ENCODE data around the gene HOXC9.
"Not testable (repeated sequence)": the region's sequence is repeated elsewhere in the genome, so short reads cannot be mapped to it uniquely, and the experiment has no call there.

HOXC9 gene

GRCh38 chr12:54040148-54040494 is 40.2 kb downstream of the HOXC9 start:
- no peak for DNase-seq (ENCODE audit: low read depth)

DNA sequence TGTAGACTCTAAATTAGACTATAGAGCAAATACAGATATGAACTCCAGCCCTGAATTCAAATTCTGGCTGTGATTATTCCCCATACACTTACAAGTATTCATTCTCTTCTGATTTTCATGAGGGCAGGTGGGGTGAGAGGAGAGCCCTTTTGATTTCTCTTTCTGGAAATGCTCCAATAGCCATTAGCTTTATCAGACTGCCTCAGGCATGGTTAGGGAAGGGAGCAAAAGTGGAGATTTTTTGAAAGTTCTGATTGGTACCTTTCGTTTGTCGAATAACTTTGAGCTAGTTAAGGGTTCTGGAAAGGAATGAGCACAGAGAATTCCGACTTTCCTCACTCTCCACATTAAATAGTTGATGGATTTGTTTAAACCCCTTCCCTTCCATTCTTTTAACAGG is 40.7 kb downstream of the HOXC9 start:
- no peak for DNase-seq (ENCODE audit: low read depth)

- no peak for DNase-seq (ENCODE audit: low read depth)
Measured at GRCh38 chr12:54041097-54041690, 41.2 kb downstream of the HOXC9 start.

DNA sequence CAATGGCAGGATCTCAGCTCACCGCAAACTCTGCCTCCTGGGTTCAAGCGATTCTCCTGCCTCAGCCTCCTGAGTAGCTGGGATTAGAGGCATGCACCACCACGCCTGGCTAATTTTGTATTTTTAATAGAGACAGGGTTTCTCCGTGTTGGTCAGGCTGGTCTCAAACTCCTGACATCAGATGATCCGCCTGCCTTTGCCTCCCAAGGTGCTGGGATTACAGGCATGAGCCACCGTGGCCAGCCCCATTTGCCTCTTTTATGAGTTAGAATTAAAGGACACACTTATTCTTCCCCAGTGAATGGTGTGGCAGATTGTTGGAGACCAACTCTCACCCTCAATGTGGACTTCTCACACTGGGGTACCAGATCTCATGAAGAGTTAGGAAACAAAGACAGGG is 42.1 kb downstream of the HOXC9 start:
- not testable (repeated sequence) for DNase-seq (ENCODE audit: low read depth)

GRCh38 chr12:54042970-54043853 is 43.3 kb downstream of the HOXC9 start:
- no peak for DNase-seq (ENCODE audit: low read depth)

- DNase-seq (ENCODE audit: low read depth), result no peak
Measured at GRCh38 chr12:54044425-54045103, 44.6 kb downstream of the HOXC9 start.

DNA sequence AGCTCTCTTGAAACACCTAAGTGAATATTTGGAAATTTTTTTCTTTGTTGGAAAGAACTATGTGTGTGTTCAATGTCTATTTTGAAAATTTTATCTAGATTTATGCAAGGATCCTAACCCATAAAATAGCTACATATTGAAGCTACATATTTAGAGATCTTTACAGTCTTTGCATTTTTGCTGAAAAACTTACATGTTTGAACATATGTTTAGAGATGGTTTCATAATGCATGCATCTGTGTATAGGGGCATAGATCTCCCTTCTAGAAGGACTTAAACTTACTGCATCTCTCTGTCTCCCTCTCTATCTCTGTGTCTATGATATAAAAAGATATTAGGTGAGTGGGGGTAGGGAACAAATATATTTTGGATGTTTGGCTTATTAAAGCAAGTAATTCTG is 45.4 kb downstream of the HOXC9 start:
- DNase-seq (ENCODE audit: low read depth), result no peak

GRCh38 chr12:54045868-54046521 is 46.0 kb downstream of the HOXC9 start:
- DNase-seq (ENCODE audit: low read depth), result no peak

- no peak for DNase-seq (ENCODE audit: low read depth)
Measured at GRCh38 chr12:54046809-54047159, 46.8 kb downstream of the HOXC9 start.

- DNase-seq (ENCODE audit: low read depth), result no peak
Measured at GRCh38 chr12:54047160-54047963, 47.4 kb downstream of the HOXC9 start.

GRCh38 chr12:54047964-54048303 is 48.0 kb downstream of the HOXC9 start:
- DNase-seq (ENCODE audit: low read depth), result no peak

DNA sequence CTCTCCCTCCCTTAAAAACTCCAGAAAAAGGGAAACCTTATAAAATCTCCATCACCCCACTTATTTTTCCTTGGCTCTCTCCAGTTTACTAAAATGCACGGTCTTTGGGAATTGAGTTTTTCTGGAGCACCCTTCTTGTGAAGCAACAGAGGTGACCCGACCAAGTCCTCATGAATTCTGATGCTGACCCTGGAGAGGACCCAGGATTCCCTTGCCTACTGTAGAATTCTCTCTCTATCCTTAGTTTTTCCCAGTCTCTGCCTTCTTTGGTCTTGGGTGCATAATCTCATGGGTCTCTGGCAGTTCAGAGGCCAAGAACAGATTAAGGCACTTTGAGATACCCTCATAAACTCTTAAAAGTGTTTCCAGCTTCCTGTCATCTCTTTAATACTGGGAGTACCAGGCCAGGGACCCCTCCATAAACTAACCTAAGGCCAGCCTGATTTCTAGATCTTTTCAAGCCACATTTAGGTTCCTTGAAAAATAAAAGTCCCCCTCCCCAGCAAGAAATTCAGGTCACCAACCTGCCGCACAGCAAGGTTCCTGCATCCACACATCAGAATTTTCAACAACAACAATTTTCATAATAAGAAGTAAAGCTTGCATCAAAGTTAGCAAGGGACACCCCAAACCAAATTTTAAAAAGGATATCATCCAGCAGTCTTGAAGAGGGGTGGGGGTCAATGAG is 48.6 kb downstream of the HOXC9 start:
- DNase-seq (ENCODE audit: low read depth), result no peak

DNA sequence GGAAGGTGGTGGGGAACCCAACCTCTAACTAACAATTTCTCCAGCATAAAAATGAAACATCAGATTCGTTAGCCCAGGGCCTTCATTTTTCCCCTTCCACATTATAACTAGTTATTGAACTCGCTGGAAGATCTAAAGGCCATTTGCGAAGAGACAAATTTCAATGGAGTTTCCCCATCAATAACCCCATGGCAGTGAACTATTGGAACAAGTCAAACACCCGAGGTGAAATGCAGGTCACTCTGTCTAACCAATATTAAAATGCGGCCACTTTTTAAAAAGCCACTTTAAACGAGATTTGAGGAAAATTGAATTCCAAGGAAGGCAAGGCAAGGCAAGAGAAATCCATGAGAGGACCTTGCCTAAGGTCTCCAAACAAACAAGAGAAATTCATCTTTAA is 49.1 kb downstream of the HOXC9 start:
- DNase-seq (ENCODE audit: low read depth), result no peak

DNA sequence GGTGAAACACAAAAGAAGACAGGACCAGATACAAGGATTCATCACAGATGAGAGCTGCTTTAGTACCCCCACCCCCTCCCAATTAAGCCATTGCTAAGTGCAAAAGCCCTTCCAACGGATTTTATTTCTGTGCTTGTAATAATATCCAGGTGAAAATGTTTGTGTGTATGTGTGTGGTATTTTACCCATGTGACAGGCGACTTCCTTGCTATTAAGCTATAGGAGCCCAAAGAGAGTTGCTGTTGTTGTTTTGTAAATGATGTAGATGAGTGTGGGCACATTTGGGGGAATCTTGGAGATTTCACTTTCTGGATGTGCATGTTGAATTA is 50.5 kb downstream of the HOXC9 start:
- no peak for DNase-seq (ENCODE audit: low read depth)

- no peak for DNase-seq (ENCODE audit: low read depth)
Measured at GRCh38 chr12:54051026-54051842, 51.3 kb downstream of the HOXC9 start.

GRCh38 chr12:54051874-54052437 is 52.0 kb downstream of the HOXC9 start:
- no peak for DNase-seq (ENCODE audit: low read depth)

DNA sequence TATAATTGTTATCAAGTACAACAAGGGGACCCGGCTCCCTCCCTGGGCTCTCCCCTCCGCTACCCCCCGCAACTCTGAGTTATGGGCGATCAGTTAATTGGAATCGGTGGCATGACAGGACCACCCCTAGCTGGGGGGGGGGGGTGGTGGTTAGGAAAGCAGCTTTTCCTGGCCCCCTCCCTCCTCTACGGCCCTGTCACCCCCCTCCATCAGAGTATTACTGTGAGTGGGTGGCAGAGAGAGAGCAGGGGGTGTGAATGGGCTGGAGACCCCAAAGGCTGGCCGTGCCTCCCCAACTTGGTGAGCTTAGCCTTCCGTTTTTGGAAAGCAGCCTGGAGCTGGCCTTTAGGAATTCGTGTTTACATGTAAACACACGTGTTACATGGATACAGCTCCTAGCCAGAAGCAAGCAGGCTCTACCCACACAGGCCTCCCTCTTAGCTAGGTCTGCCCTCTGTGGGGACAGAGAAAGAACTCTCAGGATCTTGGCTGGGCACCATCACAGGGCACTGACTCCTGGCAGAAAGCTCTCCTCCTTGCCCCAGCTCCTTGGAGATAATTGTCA is 52.6 kb downstream of the HOXC9 start:
- no peak for DNase-seq (ENCODE audit: low read depth)

All from iris pigment epithelial cell (primary cell).